Mammary microvascular endothelial cell (primary cell): ENCODE data around the gene GCDH. TPM values are rescaled to one million over a fixed set of nuclear protein-coding genes. Genes with fewer than 3 reads are reported as not detected.

Experiments
- total RNA-seq: library from RNA; depleted of rRNA; stranded (reverse); fragments of >200 nt; gene quantifications from 2 replicates; pipeline ENCODE4 v1.2.3, GENCODE V29; 2015

The GCDH gene
- 32.0 and 42.9 TPM in 2 replicates for total RNA-seq

DNA sequence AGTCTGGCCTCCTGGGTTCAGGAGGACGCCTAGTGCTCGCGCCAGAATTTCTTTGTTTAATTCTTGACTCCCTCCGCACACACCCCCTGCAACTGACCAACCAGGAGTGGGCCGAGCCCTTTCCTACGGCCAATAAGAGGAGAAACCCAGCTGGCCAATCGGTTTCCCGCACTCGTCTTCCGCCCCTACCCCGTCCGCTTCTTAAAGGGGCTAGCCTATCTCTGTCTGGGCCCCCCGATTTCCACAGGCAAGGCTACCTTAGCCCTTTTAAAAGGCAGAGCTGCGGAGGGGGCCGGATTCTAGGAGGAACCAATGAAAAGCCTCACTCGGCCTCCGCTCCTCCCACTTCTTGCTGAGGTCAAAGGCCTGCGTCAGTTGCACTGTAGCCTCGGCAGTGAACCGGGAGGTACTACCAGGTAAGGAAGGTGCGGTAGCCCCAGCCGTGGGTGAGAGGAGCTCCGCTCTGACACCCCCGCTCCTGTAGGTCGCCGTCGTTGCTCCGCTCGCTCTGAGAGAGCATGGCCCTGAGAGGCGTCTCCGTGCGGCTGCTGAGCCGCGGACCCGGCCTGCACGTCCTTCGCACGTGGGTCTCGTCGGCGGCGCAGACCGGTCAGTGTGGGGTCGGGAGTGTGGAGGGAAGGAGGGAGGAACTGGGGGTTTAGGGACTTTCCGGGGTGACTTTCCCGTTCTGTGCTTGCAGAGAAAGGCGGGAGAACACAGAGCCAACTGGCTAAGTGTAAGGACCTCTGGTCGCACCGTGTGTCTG, at the start of gene GCDH:
Gene GCDH, plus strand, starts transcription at position 374 of the 766 bp plus-strand sequence. Its CDS starts 145 bp downstream, at position 519.

DNA sequence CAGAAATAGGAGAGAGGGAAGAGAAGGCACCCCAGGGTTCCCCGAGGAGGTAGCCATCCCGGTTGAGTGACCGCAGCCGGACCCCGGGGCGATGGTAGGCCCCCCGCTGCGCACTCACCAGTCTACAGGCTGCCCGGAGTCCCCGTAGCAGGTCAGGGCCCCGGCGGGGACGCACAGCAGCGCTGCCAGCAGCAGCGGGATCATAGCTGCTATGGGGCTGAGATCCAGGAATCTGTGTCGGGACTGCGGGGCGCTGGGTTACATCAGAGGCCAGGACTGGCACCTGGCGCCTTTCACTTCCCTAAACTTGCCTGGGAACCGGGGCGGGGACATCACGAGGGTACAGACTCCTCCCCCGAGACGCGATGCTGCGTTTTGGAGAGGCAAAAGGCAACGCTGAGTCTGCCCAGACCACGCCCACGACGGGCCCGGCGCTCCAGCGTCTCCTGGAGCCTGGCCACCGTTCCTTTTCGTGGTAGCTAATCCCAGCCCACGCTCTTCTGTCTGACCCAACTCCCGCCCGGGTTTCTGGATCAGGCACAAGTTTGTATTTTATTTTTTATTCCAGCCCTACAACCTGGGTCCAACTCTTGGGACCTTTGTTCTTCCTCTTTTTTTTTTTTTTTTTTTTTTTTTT, 9.7 kb upstream of the GCDH start, which contains the start of gene DNASE2:
Gene DNASE2, minus strand, starts transcription at position 278 of the 637 bp plus-strand sequence. Its CDS starts 74 bp downstream, at position 204.

DNA sequence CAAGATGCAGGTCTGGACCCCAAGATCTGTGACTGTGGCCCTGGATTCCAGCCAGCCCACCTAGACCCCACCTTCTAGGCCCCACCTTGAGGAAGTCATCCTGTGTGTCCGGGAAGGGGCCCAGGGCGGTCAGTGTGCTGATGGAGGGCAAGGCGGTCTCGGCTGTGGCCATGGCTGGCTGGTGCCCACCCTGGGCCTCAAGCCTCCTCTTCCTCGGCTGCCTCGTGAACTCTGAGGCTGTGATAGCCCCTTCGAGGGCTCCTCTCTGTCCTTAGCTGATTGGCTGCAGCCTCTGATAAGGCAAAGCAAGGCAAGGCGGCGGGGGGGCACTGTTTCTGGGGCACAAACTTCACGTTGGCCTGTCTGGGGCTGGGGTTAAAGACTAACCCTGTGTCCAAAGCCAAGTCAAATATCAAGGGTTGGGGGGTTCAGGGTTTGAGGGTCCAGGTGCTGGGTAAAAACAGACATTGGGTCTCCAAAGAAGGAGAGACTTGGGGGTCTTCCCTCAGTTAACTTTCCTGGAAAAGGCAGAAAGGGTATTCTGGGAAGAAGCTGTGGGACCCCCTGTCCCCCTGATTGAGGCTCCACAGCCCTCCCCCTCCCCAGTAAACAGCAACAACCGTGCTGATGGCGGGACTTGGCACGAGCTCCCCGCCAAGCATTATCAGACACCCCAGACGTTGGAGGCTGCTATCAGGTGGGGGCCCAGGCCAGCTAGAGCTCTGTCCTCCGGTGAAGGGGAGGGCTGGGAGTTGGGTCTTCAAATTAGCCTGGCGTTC, 3.8 kb upstream of the GCDH start, which contains the start of gene KLF1:
Gene KLF1, minus strand, starts transcription at position 233 of the 779 bp plus-strand sequence. Its CDS starts 61 bp downstream, at position 172.

DNA sequence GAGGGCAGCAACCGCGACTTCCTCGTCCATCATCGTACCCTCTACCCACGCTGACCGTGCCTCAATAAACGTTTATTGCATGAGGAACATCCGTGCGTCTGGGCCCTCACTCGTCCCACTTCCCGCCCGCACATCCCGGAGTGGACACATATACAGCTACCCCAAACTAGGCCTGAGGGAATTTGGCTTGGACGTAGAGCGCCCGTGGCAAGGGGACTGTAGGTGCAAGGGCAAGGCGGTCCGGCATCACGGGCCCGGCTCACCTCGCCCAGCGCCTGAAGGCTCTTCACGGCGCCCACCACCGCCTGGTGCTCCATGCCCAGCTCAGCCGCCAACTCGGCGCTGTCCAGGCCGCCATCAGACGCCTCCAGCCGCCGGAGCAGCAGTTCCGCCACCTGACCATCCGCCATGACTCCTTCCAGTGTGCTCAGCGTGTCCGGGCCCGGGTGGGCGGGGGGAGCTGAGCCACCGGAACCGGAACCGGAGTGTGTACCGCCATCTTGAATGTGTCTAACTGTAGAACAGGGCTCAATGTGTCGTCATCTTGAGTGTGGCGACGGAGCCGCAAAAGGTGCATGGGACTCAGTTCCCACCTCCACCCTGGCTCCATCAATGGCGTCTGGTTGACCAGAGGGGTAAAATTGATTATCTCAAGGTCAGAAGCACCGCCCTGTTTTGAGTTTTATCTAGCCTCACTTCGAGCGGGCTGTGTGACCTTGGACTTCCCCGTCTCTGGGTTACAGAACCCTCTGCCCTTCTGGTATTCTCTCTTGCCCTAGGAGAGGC, 42.5 kb downstream of the GCDH start, which contains the start of gene FARSA:
Gene FARSA, minus strand, starts transcription at position 425 of the 786 bp plus-strand sequence. Its CDS starts 15 bp downstream, at position 410.

DNA sequence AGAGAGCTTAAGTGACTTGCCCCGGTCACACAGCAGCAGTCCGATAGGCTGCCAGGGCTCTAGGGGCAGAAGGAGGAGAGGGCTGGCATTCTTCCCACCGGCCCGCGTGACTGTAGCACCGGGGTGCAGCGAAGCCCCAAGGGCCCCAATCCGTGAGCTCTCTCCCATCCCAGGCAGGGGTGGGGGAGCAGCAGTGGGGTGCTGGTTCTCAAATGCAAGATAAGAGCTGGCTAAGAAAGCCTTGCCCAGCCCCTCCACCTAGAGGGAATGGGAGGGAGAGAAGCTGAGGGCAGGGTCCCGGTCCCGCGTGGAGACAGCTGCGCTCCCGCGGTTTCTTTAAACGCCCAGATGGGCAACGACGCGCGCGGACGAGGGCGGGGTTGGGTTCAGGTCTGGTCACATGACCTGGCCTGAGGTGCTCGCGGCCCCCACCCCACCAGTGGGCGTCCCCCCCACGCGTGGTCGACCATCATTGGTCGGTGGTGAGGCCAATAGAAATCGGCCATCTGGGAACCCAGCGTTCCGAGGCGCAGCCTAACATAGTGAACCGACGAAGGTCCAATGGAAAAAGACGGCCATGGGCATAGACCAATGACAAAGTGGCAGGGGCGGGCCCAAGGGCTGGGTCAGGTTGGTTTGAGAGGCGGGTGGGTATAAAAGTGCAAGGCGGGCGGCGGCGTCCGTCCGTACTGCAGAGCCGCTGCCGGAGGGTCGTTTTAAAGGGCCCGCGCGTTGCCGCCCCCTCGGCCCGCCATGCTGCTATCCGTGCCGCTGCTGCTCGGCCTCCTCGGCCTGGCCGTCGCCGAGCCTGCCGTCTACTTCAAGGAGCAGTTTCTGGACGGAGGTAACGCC, 47.2 kb downstream of the GCDH start, which contains the start of gene CALR:
Gene CALR, plus strand, starts transcription at position 683 of the 852 bp plus-strand sequence. Its CDS starts 71 bp downstream, at position 754.

DNA sequence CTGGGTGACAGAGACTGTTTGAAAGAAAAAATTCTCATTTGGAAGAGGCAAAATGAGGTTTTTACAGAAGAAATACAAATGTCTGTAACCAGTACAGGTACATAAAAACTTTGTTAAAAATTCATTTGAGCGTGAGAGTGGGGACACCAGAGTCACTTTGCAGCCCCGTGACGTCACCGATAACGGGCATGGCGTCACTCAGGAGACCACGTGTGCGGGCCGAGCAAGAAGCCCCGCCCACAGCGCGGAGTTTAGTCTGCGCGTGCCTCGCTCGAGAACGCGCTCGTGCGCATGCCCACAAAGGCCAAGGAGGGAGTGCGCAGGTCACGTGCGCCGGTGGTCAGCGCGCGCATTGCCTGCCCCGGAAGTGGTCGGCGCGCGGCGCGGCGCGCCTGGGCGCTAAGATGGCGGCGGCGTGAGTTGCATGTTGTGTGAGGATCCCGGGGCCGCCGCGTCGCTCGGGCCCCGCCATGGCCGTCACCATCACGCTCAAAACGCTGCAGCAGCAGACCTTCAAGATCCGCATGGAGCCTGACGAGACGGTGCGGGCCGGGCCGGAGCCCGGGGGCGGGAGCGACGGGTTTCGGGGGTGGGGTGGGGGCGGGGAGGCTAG, 54.6 kb downstream of the GCDH start, which contains the start of gene RAD23A:
Gene RAD23A, plus strand, starts transcription at position 384 of the 613 bp plus-strand sequence. Its CDS starts 87 bp downstream, at position 471.

Other genes with a start within 250 kb of the GCDH start
- 54.9 and 120 TPM in 2 replicates for gene MAN2B1, start 224.4 kb upstream of the GCDH start, total RNA-seq
- 8.2 and 15.2 TPM in 2 replicates for gene WDR83, start 224.4 kb upstream of the GCDH start, total RNA-seq
- 75.2 and 80.9 TPM in 2 replicates for gene DHPS, start 209.3 kb upstream of the GCDH start, total RNA-seq
- gene GNG14, start 203.2 kb upstream of the GCDH start, total RNA-seq = not detected in 2 replicates
- gene FBXW9, start 194.5 kb upstream of the GCDH start, total RNA-seq = 11.2 and 12.2 TPM in 2 replicates
- gene TNPO2, start 167.2 kb upstream of the GCDH start, total RNA-seq = 15.9 and 22.0 TPM in 2 replicates
- 357 and 460 TPM in 2 replicates for gene TRIR, start 156.5 kb upstream of the GCDH start, total RNA-seq
- 101 and 128 TPM in 2 replicates for gene GET3, start 153.7 kb upstream of the GCDH start, total RNA-seq
- not detected in 2 replicates for gene BEST2, start 139.4 kb upstream of the GCDH start, total RNA-seq
- 7.1 and 9.2 TPM in 2 replicates for gene HOOK2, start 115.6 kb upstream of the GCDH start, total RNA-seq
- gene JUNB, start 99.7 kb upstream of the GCDH start, total RNA-seq = 64.7 and 67.1 TPM in 2 replicates
- 201 and 211 TPM in 2 replicates for gene PRDX2, start 89.4 kb upstream of the GCDH start, total RNA-seq
- gene THSD8, start 89.1 kb upstream of the GCDH start, total RNA-seq = not detected in 2 replicates
- 36.4 and 46.4 TPM in 2 replicates for gene RNASEH2A, start 84.6 kb upstream of the GCDH start, total RNA-seq
- gene RTBDN, start 56.6 kb upstream of the GCDH start, total RNA-seq = not detected in 2 replicates
- gene MAST1, start 52.6 kb upstream of the GCDH start, total RNA-seq = 2.6 TPM in 1 of 2 replicates, not detected in the other
- gene DNASE2, start 9.7 kb upstream of the GCDH start, total RNA-seq = 36.9 and 41.3 TPM in 2 replicates
- not detected in 2 replicates for gene KLF1, start 4.0 kb upstream of the GCDH start, total RNA-seq
- gene SYCE2, start 28.1 kb downstream of the GCDH start, total RNA-seq = 0.13 and 0.64 TPM in 2 replicates
- 91.5 and 95.4 TPM in 2 replicates for gene FARSA, start 42.6 kb downstream of the GCDH start, total RNA-seq
- 1,347 and 1,380 TPM in 2 replicates for gene CALR, start 47.4 kb downstream of the GCDH start, total RNA-seq
- gene RAD23A, start 54.7 kb downstream of the GCDH start, total RNA-seq = 151 and 158 TPM in 2 replicates
- gene GADD45GIP1, start 66.1 kb downstream of the GCDH start, total RNA-seq = 70.1 and 88.1 TPM in 2 replicates
- 0.07 TPM in 1 of 2 replicates, not detected in the other for gene DAND5, start 78.4 kb downstream of the GCDH start, total RNA-seq
- gene NFIX, start 104.3 kb downstream of the GCDH start, total RNA-seq = 7.1 and 8.8 TPM in 2 replicates
- gene LYL1, start 211.7 kb downstream of the GCDH start, total RNA-seq = 125 and 131 TPM in 2 replicates
- 43.1 and 48.7 TPM in 2 replicates for gene TRMT1, start 225.6 kb downstream of the GCDH start, total RNA-seq
- gene NACC1, start 227.1 kb downstream of the GCDH start, total RNA-seq = 65.8 and 74.4 TPM in 2 replicates